CD4-positive, alpha-beta T cell treated with Interleukin-2 at 100 ng/mL for 4 hours (primary cell): ENCODE data around the gene CFL2.
"Not testable (repeated sequence)": the region's sequence is repeated elsewhere in the genome, so short reads cannot be mapped to it uniquely, and the experiment has no call there.

Source experiments
- DNase-seq: peaks from one replicate; pipeline ENCODE4 v3.0.0-alpha.2; 2020; ENCODE audit warnings: low spot score

CFL2 gene

GRCh38 chr14:34714320-34715126 lies at the start of gene CFL2:
TSS of gene CFL2 (minus strand) at chr14:34714593. CDS start at chr14:34714540, 53 bp downstream.
- peak; percentile 76 for DNase-seq

GRCh38 chr14:34755215-34755614 lies 40.8 kb upstream of the CFL2 start:
- no peak for DNase-seq

- DNase-seq, result no peak
Measured at GRCh38 chr14:34754687-34755086, 40.3 kb upstream of the CFL2 start.

- no peak for DNase-seq
Measured at GRCh38 chr14:34750670-34751069, 36.3 kb upstream of the CFL2 start.

GRCh38 chr14:34750233-34750632 lies 35.8 kb upstream of the CFL2 start:
- no peak for DNase-seq

- no peak for DNase-seq
Measured at GRCh38 chr14:34749408-34749807, 35.0 kb upstream of the CFL2 start.

- DNase-seq, result peak; percentile 6
Measured at GRCh38 chr14:34742270-34743115, 28.1 kb upstream of the CFL2 start.

GRCh38 chr14:34741840-34742239 lies 27.4 kb upstream of the CFL2 start:
- DNase-seq, result peak; percentile 26

GRCh38 chr14:34740139-34740538 lies 25.7 kb upstream of the CFL2 start:
- not testable (repeated sequence) for DNase-seq

GRCh38 chr14:34737079-34737478 lies 22.7 kb upstream of the CFL2 start:
- not testable (repeated sequence) for DNase-seq

GRCh38 chr14:34733245-34733644 lies 18.9 kb upstream of the CFL2 start:
- DNase-seq, result no peak

GRCh38 chr14:34732802-34733201 lies 18.4 kb upstream of the CFL2 start:
- DNase-seq, result no peak

- DNase-seq, result no peak
Measured at GRCh38 chr14:34723867-34724266, 9.5 kb upstream of the CFL2 start.

GRCh38 chr14:34722723-34723545 lies 8.5 kb upstream of the CFL2 start:
- peak; percentile 61 for DNase-seq

GRCh38 chr14:34721129-34721528 lies 6.7 kb upstream of the CFL2 start:
- DNase-seq, result no peak

- DNase-seq, result no peak
Measured at GRCh38 chr14:34718750-34719304, 4.4 kb upstream of the CFL2 start.

GRCh38 chr14:34715127-34715863 lies 902 bp upstream of the CFL2 start:
- DNase-seq, result peak; percentile 15

- no peak for DNase-seq
Measured at GRCh38 chr14:34713681-34714319, 593 bp downstream of the CFL2 start.

GRCh38 chr14:34713122-34713680 lies 1.2 kb downstream of the CFL2 start:
- no peak for DNase-seq
